GM12878 (cell line): ENCODE results near the gene CCR5AS.

Experiments used
- ATAC-seq: fragments of 200-7000 bp; cut with Tn5 transposase; 3 replicates; pipeline ENCODE4 v1.9.1; 2020; ENCODE audit warnings: mild to moderate bottlenecking, moderate library complexity
- BruUV-seq: library from RNA; stranded (reverse); fragments of 400-500 nt; replicated peaks from 2 replicates; lab custom pipeline; 2021; lab: Mats Ljungman, UMichigan
- CTCF ChIA-PET: fragments of 300-600 bp; sonication (Branson Sonifier 250); formaldehyde crosslinking; extraction: SDS; loops from one replicate; lab custom pipeline; 2021; ENCODE audit warnings: inconsistent platforms; lab: Yijun Ruan, JAX
- POLR2A ChIA-PET: fragments of 350-600 bp; formaldehyde crosslinking; extraction: SDS; loops from one replicate; lab custom pipeline; 2021; ENCODE audit warnings: inconsistent platforms; lab: Charles Lee
- RAD21 ChIA-PET: fragments of 300-600 bp; sonication (Branson Sonifier 250); formaldehyde crosslinking; loops from one replicate; lab custom pipeline; 2023; ENCODE audit warnings: antibody characterized with exemption; ENCODE audit not compliant: unreplicated experiment; lab: Charles Lee
- SMC1A ChIA-PET: fragments of 300-600 bp; sonication (Branson Sonifier 250); formaldehyde crosslinking; loops from one replicate; lab custom pipeline; 2023; ENCODE audit not compliant: unreplicated experiment, uncharacterized antibody; lab: Charles Lee
- DNase-seq: peaks from one replicate; pipeline ENCODE4 v3.0.0-alpha.2; 2011; ENCODE audit warnings: low read depth, low spot score
- FAIRE-seq: peaks from 3 replicates; lab custom pipeline; 2011; peaks lifted over from hg19 to GRCh38; lab: Jason Lieb, UNC
- H2AFZ ChIP-seq: 2 replicates; pipeline ENCODE4 v1.6.0; 2011; ENCODE audit warnings: low read depth, low read length, control low read depth; ENCODE audit not compliant: control insufficient read depth
- H3K27ac ChIP-seq: 2 replicates; pipeline ENCODE4 v1.5.1; 2011; ENCODE audit warnings: control low read depth; ENCODE audit not compliant: control insufficient read depth, insufficient read depth
- H3K27me3 ChIP-seq, 2 experiments: replicated peaks in 1 of 2; 2 replicates each; pipeline versions ENCODE4 v1.6.0 to v1.6.1; 2011; ENCODE audit warnings: low read length in 1 of 2; ENCODE audit not compliant: control insufficient read depth in 2 of 2, insufficient read depth in 2 of 2
- H3K36me3 ChIP-seq, 2 experiments: 2 replicates each; pipeline ENCODE4 v1.5.1; 2011; ENCODE audit warnings: low read length in 1 of 2; ENCODE audit not compliant: control insufficient read depth in 2 of 2, insufficient read depth in 2 of 2
- H3K4me1 ChIP-seq: 2 replicates; pipeline ENCODE4 v1.6.1; 2011; ENCODE audit warnings: mild to moderate bottlenecking, low read length, moderate library complexity, mixed read lengths; ENCODE audit not compliant: control insufficient read depth, insufficient read depth
- H3K4me2 ChIP-seq: 2 replicates; pipeline ENCODE4 v1.6.0; 2011; ENCODE audit warnings: control low read depth; ENCODE audit not compliant: control insufficient read depth, insufficient read depth
- H3K4me3 ChIP-seq: fragments of 200-600 bp; sonication (generic); 2 replicates; pipeline ENCODE4 v1.5.1; 2016
- H3K79me2 ChIP-seq: 2 replicates; pipeline ENCODE4 v1.6.0; 2011; ENCODE audit warnings: low read length; ENCODE audit not compliant: control insufficient read depth, insufficient read depth
- H3K9ac ChIP-seq: 2 replicates; pipeline ENCODE4 v1.8.0; 2011; ENCODE audit warnings: low read length, control low read depth, mixed read lengths; ENCODE audit not compliant: control insufficient read depth, insufficient read depth
- H3K9me3 ChIP-seq: replicated peaks from 3 replicates; pipeline ENCODE4 v1.5.1; 2011; ENCODE audit warnings: mild to moderate bottlenecking, low read length; ENCODE audit not compliant: control insufficient read depth, insufficient read depth
- H4K20me1 ChIP-seq: 2 replicates; pipeline ENCODE4 v1.6.0; 2011; ENCODE audit not compliant: control insufficient read depth, insufficient read depth
- BMI1 ChIP-seq: fragments of 450-650 bp; IDR thresholded peaks from 2 replicates; pipeline ENCODE4 v1.6.1; 2016; ENCODE audit warnings: mild to moderate bottlenecking, moderate library complexity, borderline replicate concordance
- CBX5 ChIP-seq: sonication (generic); IDR thresholded peaks from 2 replicates; pipeline ENCODE4 v1.6.1; 2016; ENCODE audit warnings: low read depth, moderate library complexity, mild to moderate bottlenecking, inconsistent platforms
- CHD2 ChIP-seq: IDR thresholded peaks from 2 replicates; pipeline ENCODE4 v1.6.1; 2011; ENCODE audit warnings: low read depth, low read length, improper control_type of control experiment, borderline replicate concordance
- CUX1 ChIP-seq: IDR thresholded peaks from 2 replicates; pipeline ENCODE4 v1.6.1; 2012; ENCODE audit warnings: improper control_type of control experiment, low read depth, low read length; ENCODE audit not compliant: insufficient replicate concordance
- FOS ChIP-seq: IDR thresholded peaks from 3 replicates; pipeline ENCODE4 v1.6.1; 2011; ENCODE audit warnings: borderline replicate concordance; ENCODE audit not compliant: insufficient read length; ENCODE audit errors: extremely low read depth
- GABPA ChIP-seq: IDR thresholded peaks from 2 replicates; pipeline ENCODE4 v1.6.1; 2014; ENCODE audit warnings: antibody characterized with exemption, low read depth, mild to moderate bottlenecking, inconsistent platforms
- KAT2A ChIP-seq: conservative IDR thresholded peaks from 2 replicates; pipeline ENCODE4 v1.6.1; 2011; ENCODE audit warnings: low read depth, low read length; ENCODE audit not compliant: control insufficient read depth
- NBN ChIP-seq: fragments of 450-650 bp; IDR thresholded peaks from 2 replicates; pipeline ENCODE4 v1.6.1; 2016
- NFIC ChIP-seq: IDR thresholded peaks from 2 replicates; pipeline ENCODE4 v1.6.1; 2012; ENCODE audit warnings: low read depth, mild to moderate bottlenecking, inconsistent platforms, low read length, moderate library complexity
- RBBP5 ChIP-seq: fragments of 200-600 bp; sonication (generic); conservative IDR thresholded peaks from 2 replicates; pipeline ENCODE4 v1.6.1; 2016
- ZNF207 ChIP-seq: fragments of 450-650 bp; IDR thresholded peaks from 2 replicates; pipeline ENCODE4 v1.6.1; 2014; ENCODE audit warnings: antibody characterized with exemption, mild to moderate bottlenecking, borderline replicate concordance
- ZNF384 ChIP-seq: IDR thresholded peaks from 2 replicates; pipeline ENCODE4 v1.6.1; 2012; ENCODE audit warnings: low read depth, mild to moderate bottlenecking, low read length, improper control_type of control experiment, borderline replicate concordance
- WGBS: methylation state at CpG from one replicate; pipeline ENCODE4 v1.1.6; 2016; ENCODE audit warnings: low lambda C conversion rate; ENCODE audit not compliant: insufficient replicate concordance, insufficient coverage; ENCODE audit errors: missing lambda C conversion rate; 5-methylcytosine and 5-hydroxymethylcytosine counted together
- in situ Hi-C: fragments of 300-500 bp; cut with MboI; formaldehyde crosslinking; loops from 9 replicates; pipeline ENCODE4 v1.14.3; 2018; ENCODE audit warnings: mixed read lengths
- intact Hi-C: fragments of 100-400 bp; cut with micrococcal nuclease; formaldehyde crosslinking; loops from one replicate; pipeline ENCODE4 v1.14.2; 2022; ENCODE audit not compliant: unreplicated experiment
- TF ChIP-seq, protein P1 (sequence below): IDR thresholded peaks from 2 replicates; pipeline ENCODE4 v1.6.1; 2011; ENCODE audit warnings: low read depth, low read length, improper control_type of control experiment, borderline replicate concordance
- TF ChIP-seq, protein P2 (sequence below): fragments of 450-650 bp; IDR thresholded peaks from 2 replicates; pipeline ENCODE4 v1.6.1; 2018; ENCODE audit warnings: mild to moderate bottlenecking, low read depth, moderate library complexity; ENCODE audit not compliant: partially characterized antibody

Gene CCR5AS

DNA sequence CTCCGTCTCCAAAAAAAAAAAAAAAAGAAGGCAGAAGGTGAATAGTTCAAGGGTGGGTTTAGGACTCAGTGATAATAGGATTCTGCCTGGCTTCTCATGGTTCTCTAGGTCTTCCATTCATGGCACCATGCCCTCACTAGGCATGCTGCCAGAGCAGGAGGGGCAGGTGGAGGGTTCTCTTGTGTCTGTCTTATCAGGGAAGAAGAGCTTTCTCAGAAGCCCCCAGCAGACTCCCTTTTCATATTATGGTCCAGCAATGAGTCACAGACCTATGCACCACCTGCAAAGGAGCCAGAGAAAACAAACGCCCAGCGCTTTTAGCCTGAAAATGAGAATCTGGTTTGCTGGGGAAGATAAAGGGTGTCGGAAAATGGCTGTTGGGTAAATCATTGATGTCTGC is 50.0 kb downstream of the CCR5AS start (continued):
- TF ChIP-seq BMI1: no peak

GRCh38 chr3:46356276-46356675 is 50.6 kb downstream of the CCR5AS start:
- BruUV-seq: no TSS peak
- POLR2A ChIA-PET: no interaction called here
- no peak for TF ChIP-seq KAT2A
- no peak for TF ChIP-seq CUX1
- TF ChIP-seq CBX5: no peak
- TF ChIP-seq ZNF384: no peak
- no peak for TF ChIP-seq FOS
- no peak for TF ChIP-seq GABPA
- no peak for TF ChIP-seq RBBP5
- no peak for TF ChIP-seq CHD2
- TF ChIP-seq NBN: no peak
- TF ChIP-seq, protein P1, sequence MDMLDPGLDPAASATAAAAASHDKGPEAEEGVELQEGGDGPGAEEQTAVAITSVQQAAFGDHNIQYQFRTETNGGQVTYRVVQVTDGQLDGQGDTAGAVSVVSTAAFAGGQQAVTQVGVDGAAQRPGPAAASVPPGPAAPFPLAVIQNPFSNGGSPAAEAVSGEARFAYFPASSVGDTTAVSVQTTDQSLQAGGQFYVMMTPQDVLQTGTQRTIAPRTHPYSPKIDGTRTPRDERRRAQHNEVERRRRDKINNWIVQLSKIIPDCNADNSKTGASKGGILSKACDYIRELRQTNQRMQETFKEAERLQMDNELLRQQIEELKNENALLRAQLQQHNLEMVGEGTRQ: no peak
- TF ChIP-seq, protein P2, sequence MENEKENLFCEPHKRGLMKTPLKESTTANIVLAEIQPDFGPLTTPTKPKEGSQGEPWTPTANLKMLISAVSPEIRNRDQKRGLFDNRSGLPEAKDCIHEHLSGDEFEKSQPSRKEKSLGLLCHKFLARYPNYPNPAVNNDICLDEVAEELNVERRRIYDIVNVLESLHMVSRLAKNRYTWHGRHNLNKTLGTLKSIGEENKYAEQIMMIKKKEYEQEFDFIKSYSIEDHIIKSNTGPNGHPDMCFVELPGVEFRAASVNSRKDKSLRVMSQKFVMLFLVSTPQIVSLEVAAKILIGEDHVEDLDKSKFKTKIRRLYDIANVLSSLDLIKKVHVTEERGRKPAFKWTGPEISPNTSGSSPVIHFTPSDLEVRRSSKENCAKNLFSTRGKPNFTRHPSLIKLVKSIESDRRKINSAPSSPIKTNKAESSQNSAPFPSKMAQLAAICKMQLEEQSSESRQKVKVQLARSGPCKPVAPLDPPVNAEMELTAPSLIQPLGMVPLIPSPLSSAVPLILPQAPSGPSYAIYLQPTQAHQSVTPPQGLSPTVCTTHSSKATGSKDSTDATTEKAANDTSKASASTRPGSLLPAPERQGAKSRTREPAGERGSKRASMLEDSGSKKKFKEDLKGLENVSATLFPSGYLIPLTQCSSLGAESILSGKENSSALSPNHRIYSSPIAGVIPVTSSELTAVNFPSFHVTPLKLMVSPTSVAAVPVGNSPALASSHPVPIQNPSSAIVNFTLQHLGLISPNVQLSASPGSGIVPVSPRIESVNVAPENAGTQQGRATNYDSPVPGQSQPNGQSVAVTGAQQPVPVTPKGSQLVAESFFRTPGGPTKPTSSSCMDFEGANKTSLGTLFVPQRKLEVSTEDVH: no peak
- no peak for TF ChIP-seq NFIC
- TF ChIP-seq ZNF207: no peak

More at GRCh38 chr3:46356276-46356675, 50.6 kb downstream of the CCR5AS start:
- CTCF ChIA-PET: interaction anchor here (1.2 kb wide), 1 partner anchor 12 kb away, joined by 6 read pairs; no protein-coding TSS in a partner anchor
- no peak overlapping the region for H2AFZ ChIP-seq
- WGBS: 58% methylated on average over 3 of the region's 3 CpGs
- H3K4me3 ChIP-seq: no peak overlapping the region
- H3K27me3 ChIP-seq: no peaks in the 10 kb centered on the region; a peak in 1 of 4 replicates
- H3K9me3 ChIP-seq: no peaks in the 10 kb centered on the region
- H3K36me3 ChIP-seq: no peaks in the 10 kb centered on the region
- no peak overlapping the region for H3K4me2 ChIP-seq
- intact Hi-C loops (no loop called here), in situ Hi-C loops (no loop called here)
- peaks cover 35% of the 10 kb centered on the region for H3K4me1 ChIP-seq
- no peak for ATAC-seq
- H3K79me2 ChIP-seq: no peaks in the 10 kb centered on the region
- SMC1A ChIA-PET: interaction anchor here (1.0 kb wide), 1 partner anchor 12 kb away, joined by 3 read pairs; no protein-coding TSS in a partner anchor
- no peak overlapping the region for H3K27ac ChIP-seq
- DNase-seq: no peak
- RAD21 ChIA-PET: interaction anchor here (0.7 to 2.0 kb wide), 2 partner anchors 141 to 145 kb away, joined by 3 to 4 read pairs; no protein-coding TSS in a partner anchor
- no peak for FAIRE-seq
- no peak overlapping the region for H3K9ac ChIP-seq
- H4K20me1 ChIP-seq: no peaks in the 10 kb centered on the region
